GM18498 (cell line): ENCODE results near the gene INPP5F.
"Not testable (repeated sequence)": the region's sequence is repeated elsewhere in the genome, so short reads cannot be mapped to it uniquely, and the experiment has no call there.

Experiments
- ATAC-seq: cut with Tn5 transposase; IDR thresholded peaks from one replicate; pipeline ENCODE4 v1.9.1; 2021; ENCODE audit warnings: mild to moderate bottlenecking, moderate library complexity; ENCODE audit not compliant: unreplicated experiment

INPP5F gene

GRCh38 chr10:119772334-119772733, 46.5 kb downstream of the INPP5F start:
- ATAC-seq: no peak

GRCh38 chr10:119773041-119773440, 47.2 kb downstream of the INPP5F start:
- not testable (repeated sequence) for ATAC-seq

DNA sequence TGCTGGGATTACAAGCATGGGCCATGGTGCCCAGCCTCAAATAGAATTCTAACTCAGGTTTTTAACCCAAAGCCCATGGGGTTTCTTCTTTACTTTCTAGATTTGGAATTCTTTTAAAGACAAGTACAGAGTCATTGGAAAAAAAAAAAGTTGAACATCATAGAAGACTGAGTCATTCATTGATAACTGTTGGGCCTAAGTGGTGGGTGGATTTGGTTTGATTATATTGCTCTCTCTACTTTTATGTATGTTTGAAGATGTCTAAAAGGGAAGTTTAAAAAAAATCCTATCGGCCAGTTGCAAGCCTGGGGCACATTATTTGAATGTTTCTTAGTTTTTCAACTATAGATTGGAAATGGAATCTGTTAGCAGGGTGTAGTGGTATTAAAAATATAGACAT, 49.7 kb downstream of the INPP5F start:
- ATAC-seq: no peak

GRCh38 chr10:119776536-119776935, 50.7 kb downstream of the INPP5F start:
- ATAC-seq: no peak

DNA sequence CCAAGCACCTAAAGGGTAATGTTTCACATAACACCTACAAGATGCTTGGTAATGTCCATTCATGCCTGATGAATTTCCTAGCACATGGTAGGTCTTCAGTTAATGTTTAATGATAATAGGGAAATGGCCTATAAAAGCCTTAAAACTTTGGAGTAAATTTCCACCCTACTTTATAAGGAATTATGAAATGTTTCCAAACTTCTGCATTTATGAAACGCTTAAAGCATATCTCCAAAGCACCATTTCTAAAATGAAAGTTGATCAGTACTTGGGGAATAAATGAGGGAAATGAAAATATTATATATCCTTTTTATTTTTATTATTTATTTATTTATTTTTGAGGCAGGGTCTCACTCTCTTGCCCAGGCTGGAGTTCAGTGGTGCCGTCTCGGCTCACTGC, 51.8 kb downstream of the INPP5F start:
- ATAC-seq: no peak

GRCh38 chr10:119778776-119779445, 53.1 kb downstream of the INPP5F start:
- no peak for ATAC-seq

- no peak for ATAC-seq
Observed at GRCh38 chr10:119780879-119781480, 55.1 kb downstream of the INPP5F start.

DNA sequence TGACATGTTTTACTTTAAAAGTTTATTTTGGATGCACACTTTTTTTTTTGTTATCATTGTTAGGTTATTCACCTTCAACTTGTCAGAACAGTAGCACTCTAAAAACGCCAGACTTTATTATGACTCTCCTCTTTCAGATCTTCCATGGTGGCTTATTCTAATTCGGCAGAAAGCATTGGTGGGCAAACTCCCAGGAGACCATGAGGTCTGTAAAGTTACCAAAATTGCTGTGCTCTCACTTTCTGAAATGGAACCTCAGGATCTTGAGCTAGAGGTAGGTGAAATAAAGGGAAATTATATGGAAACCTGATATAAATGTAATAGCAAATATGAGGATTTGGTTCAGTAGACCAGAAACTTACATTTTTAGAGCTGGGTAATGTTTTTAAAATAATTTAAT, 55.6 kb downstream of the INPP5F start:
- no peak for ATAC-seq

DNA sequence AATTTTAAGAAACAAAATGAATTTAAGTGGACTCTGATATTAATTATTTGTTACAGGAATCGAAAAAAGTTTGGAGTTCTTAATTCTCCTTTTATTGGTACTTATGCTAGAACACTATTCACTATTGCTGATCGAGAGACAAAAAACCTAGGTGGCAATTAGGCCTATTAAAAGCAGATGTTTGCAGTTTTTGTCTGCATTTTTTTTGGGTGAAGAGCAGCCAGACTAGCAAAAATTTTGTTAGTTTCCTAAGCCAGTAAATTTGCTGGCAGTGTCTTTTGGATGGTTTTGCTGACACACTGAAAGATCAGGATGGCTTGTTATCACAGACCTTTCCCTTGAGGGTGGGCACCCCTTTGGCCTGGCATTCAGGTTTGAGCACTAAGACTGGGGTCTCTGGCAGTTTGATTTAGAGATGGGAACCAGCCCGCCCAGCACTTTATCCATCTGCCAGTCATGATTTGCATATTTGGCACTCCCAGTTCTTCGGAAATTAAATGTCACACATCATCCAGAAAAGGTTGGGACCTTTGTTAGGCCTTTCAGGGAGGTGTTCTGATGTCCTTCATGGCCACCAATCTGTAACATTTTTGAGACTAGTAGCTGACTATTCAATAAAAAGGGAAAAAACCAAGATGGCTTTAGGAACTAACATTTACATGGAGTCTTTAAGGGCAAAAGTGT, 57.3 kb downstream of the INPP5F start:
- ATAC-seq: no peak

- no peak for ATAC-seq
Observed at GRCh38 chr10:119783665-119784027, 57.8 kb downstream of the INPP5F start.

DNA sequence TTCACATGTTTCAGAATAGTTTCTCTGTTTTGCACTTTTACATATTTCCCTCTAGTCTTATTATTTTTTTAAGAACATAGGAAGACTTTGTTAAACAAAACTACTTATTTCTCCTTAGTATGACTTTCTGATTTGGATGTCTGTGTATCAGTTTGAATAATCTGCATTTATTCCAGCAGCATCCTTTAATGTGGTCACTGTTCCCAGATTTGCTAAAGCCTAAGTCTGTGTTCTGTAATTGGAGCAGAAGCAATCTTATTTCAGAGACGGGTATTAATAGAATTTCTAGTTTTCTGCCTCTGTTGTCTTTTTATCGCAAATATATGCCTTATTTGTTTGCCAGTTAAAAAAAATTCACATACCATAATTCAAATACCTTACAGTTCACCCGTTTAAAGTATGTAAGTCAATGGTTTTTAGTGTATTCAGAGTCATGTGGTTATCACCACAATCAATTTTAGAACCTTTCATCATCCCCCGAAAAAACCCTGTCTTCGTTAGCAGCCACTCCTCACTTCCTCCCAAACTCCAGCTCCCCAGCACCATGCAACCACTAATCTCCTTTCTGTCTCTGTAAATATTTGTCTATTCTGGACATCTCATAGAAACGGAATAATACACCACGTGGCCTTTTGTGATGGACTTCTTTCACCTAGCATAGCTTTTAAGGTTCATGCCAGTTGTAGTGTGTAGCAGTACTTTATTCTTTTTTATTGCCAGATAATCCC, 58.7 kb downstream of the INPP5F start:
- no peak for ATAC-seq

GRCh38 chr10:119786117-119786769, 60.4 kb downstream of the INPP5F start:
- ATAC-seq: no peak

DNA sequence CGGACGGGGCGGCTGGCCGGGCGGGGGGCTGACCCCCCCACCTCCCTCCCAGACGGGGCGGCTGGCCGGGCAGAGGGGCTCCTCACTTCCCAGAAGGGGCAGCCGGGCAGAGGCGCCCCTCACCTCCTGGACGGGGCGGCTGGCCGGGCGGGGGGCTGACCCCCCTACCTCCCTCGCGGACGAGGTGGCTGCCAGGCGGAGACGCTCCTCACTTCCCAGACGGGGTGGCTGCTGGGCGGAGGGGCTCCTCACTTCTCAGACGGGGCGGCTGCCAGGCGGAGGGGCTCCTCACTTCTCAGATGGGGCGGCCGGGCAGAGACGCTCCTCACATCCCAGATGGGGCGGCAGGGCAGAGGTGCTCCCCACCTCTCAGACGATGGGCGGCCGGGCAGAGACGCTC, 69.3 kb downstream of the INPP5F start:
- not testable (repeated sequence) for ATAC-seq

GRCh38 chr10:119796039-119796438, 70.2 kb downstream of the INPP5F start:
- no peak for ATAC-seq

DNA sequence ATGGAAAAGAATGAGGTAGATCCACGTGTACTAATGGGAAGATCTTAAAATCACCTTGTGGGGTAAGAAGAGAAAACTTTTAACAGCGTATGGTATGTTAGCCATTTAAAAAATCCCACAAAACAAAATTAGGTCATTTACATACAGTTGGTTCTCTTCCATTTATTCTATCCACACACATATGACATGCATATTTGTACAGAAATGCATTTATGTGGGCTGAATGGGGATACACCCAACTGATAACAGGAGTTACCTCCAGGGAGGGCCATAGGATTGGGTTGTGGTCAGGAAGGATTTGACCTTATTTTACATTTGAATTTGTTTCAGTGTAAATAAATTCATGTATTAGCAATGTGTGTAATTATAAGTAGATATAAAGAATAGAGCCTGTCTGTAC, 75.3 kb downstream of the INPP5F start:
- ATAC-seq: no peak

DNA sequence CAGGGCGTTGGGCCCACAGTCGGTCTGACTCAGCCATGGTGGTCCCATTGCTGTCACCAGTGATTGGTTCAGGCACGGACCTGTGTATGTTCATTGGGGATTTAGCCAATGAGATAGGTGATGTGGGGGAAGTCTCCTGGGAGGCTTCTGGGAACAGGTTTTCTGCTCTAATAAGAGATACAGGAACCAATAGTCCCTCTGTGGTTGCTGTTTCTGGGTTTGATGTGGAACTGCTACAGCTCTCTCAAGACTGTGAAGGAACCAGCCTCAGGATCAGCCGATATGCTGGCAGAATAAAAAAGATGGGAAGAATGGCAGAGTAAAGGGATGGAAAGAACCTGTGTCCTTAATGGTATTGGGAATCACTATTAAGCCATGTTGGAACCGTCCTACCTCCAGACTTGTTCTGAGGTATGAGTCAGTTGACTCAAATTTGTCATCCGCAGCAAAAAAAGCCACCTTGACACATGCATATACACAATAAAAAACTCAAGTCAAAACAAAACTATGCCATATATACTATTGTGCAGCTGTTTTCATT, 76.2 kb downstream of the INPP5F start:
- ATAC-seq: no peak

DNA sequence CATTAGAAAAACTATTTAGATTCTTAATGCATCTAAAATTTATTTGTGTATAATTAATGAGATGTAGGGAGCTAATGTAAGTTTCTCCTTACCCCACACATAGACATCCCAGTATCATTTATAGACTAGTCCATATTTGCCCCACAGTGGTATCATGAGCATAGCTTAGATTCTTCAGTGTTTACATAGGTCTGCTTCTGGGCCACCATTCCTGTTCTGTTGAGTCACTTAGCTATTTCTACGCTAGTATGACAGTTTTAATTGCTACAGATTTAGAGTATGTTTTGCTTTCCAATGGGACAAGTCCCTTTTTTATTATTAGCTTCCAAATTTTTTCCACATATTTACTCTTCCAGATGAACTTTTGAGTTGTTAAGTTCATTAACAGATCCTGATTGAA, 77.4 kb downstream of the INPP5F start:
- ATAC-seq: no peak

- no peak for ATAC-seq
Observed at GRCh38 chr10:119805702-119806230, 79.9 kb downstream of the INPP5F start.

DNA sequence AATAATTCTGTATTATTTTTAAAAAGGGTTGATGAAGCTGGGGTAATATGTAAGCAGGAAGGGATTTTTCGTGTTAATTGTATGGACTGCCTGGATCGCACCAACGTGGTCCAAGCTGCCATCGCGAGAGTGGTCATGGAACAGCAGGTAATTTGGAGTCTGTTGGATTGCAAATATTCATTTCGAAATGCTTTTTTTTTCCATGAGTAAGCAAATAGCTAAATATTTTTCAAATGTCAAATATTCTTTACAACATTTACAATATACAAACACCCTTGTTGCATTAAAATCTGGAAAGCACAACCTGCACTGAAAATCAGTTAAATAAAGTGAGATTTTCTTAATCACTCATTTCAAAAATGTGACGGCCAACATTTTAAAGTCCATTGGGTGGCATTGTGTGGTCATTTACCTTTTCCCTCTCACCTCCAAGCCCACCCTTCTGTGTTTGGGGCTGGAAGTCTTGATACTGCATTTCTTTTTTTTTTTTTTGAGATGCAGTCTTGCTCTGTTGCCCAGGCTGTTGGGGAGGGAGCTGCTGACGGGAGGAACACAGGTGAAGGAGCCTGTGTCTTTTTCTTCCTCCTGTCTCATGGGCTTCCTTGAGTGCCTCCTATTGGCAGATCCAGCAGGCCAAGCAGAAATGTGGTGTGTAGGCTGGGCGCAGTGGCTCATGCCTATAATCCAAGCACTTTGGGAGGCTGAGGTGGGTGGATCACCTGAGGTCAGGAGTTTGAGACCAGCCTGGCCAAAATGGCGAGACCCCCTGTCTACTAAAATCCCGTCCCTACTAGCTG, 80.7 kb downstream of the INPP5F start:
- ATAC-seq: no peak
